Measurements from ENCODE around the gene ECSCR. TPM values are rescaled to one million over a fixed set of nuclear protein-coding genes. Genes with fewer than 3 reads are reported as not detected.

The ECSCR gene
- total and polyA plus RNA-seq, 2 donors (not counting 3 experiments of a cell fraction or from before 2014, with no cell fraction given) = 365 to 1,085 TPM

GRCh38 chr5:139470821-139471300 lies 8.3 kb upstream of the ECSCR start, which contains the start of gene SMIM33:
Gene SMIM33 (plus strand): TSS chr5:139471004. CDS start chr5:139471122, 118 bp downstream.
- Histone ChIP-seq H3K9me1 (replicated peaks; ENCODE audit: control insufficient read depth, extremely low read depth, insufficient read depth, low read length) (no peaks in the 10 kb centered on the region), H3K4me2 (ENCODE audit: insufficient read depth, low read length) (no peak within 1 kb of the TSS), H3K36me3 (ENCODE audit: control insufficient read depth in 2 of 2, extremely low read depth in 1 of 2, insufficient read depth in 2 of 2, low read length in 2 of 2) (peaks cover 0 to 7% of the 10 kb centered on the region in 2 experiments), H3K27ac (ENCODE audit: insufficient read depth, low read depth, low read length) (no peak within 1 kb of the TSS), H3K4me3 (replicated peaks in 1 of 3; ENCODE audit: insufficient read depth in 1 of 3, low read depth in 1 of 3, low read length in 3 of 3) (no peak within 1 kb of the TSS), H2AFZ (ENCODE audit: low read depth, low read length) (no peak within 1 kb of the TSS), H3K9ac (replicated peaks; ENCODE audit: extremely low read depth, insufficient read depth, low read length) (no peak within 1 kb of the TSS), H4K20me1 (replicated peaks; ENCODE audit: control insufficient read depth, extremely low read depth, insufficient read depth, low read length) (no peaks in the 10 kb centered on the region), H3K4me1 (ENCODE audit: control insufficient read depth, extremely low read depth, insufficient read depth, low read length) (peaks cover 18% of the 10 kb centered on the region), H3K27me3 (ENCODE audit: control insufficient read depth in 2 of 2, insufficient read depth in 2 of 2, low read length in 2 of 2) (no peaks in the 10 kb centered on the region), H3K79me2 (ENCODE audit: control insufficient read depth, insufficient read depth, low read length) (no peaks in the 10 kb centered on the region), H3K9me3 (replicated peaks; ENCODE audit: control insufficient read depth, insufficient read depth, low read length) (no peaks in the 10 kb centered on the region)
- intact Hi-C loops (cut with micrococcal nuclease) = no loop called here
- DNase-seq (ENCODE audit: low read depth, low spot score) (no peak), FAIRE-seq (no peak)
- BruUV-seq (replicated peaks) = no TSS peak
- dilution Hi-C loops (cut with MboI; ENCODE audit: extremely low pct_ligation_motif_present, low sequenced_read_pairs) = no loop called here
- CTCF ChIA-PET = interaction anchor here (1.3 kb wide), 1 partner anchor 11 kb away, joined by 3 read pairs; the partner anchor contains the start of gene STING1
- TF ChIP-seq JUN (IDR thresholded peaks at IDR 0.05; ENCODE audit: borderline replicate concordance, insufficient read depth, insufficient read length, low read depth) (no peak), FOS (IDR thresholded peaks at IDR 0.05; ENCODE audit: borderline replicate concordance, insufficient read depth, low read length) (no peak), EZH2 (IDR thresholded peaks at IDR 0.05; ENCODE audit: borderline replicate concordance, low read depth, low read length, severe bottlenecking) (no peak), POLR2AphosphoS5 (IDR thresholded peaks at IDR 0.05; ENCODE audit: insufficient read depth, low read depth, low read length) (no peak), MYC (IDR thresholded peaks at IDR 0.05; ENCODE audit: low read depth, low read length) (no peak), POLR2A (IDR thresholded peaks at IDR 0.05; ENCODE audit: low read depth, low read length) (no peak)
- TF ChIP-seq, protein P1, sequence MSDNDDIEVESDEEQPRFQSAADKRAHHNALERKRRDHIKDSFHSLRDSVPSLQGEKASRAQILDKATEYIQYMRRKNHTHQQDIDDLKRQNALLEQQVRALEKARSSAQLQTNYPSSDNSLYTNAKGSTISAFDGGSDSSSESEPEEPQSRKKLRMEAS (IDR thresholded peaks at IDR 0.05; ENCODE audit: insufficient read depth, insufficient read length) = no peak
- TF ChIP-seq, protein P2, sequence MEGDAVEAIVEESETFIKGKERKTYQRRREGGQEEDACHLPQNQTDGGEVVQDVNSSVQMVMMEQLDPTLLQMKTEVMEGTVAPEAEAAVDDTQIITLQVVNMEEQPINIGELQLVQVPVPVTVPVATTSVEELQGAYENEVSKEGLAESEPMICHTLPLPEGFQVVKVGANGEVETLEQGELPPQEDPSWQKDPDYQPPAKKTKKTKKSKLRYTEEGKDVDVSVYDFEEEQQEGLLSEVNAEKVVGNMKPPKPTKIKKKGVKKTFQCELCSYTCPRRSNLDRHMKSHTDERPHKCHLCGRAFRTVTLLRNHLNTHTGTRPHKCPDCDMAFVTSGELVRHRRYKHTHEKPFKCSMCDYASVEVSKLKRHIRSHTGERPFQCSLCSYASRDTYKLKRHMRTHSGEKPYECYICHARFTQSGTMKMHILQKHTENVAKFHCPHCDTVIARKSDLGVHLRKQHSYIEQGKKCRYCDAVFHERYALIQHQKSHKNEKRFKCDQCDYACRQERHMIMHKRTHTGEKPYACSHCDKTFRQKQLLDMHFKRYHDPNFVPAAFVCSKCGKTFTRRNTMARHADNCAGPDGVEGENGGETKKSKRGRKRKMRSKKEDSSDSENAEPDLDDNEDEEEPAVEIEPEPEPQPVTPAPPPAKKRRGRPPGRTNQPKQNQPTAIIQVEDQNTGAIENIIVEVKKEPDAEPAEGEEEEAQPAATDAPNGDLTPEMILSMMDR (IDR thresholded peaks at IDR 0.05; ENCODE audit: extremely low read depth in 1 of 2, insufficient read depth in 1 of 2, low read depth in 1 of 2, low read length in 2 of 2) = no peak
- POLR2A ChIA-PET = no interaction called here
